SK-N-SH treated with all-trans-retinoic acid at 6 μM for 48 hours (cell line): Measurements from ENCODE around the gene EPS8L3.

Experiments used
- ATAC-seq: fragments of 200-7000 bp; cut with Tn5 transposase; 3 replicates; pipeline ENCODE4 v1.9.1; 2020; ENCODE audit warnings: mild to moderate bottlenecking, moderate library complexity
- ARNTL ChIP-seq: fragments of 450-650 bp; formaldehyde crosslinking; IDR thresholded peaks from 2 replicates; pipeline ENCODE4 v1.5.0; 2020; ENCODE audit warnings: low read depth, mild to moderate bottlenecking, moderate library complexity, borderline replicate concordance
- BACH2 ChIP-seq: fragments of 250-450 bp; sonication (Bioruptor Pico); IDR thresholded peaks from 2 replicates; pipeline ENCODE4 v1.9.0; 2021; ENCODE audit warnings: mild to moderate bottlenecking, borderline replicate concordance
- CREB5 ChIP-seq: fragments of 250-450 bp; sonication (Bioruptor Pico); IDR thresholded peaks from 2 replicates; pipeline ENCODE4 v1.5.1; 2020; ENCODE audit warnings: low read depth, mild to moderate bottlenecking, moderate library complexity
- CSDC2 ChIP-seq: fragments of 250-450 bp; sonication (Bioruptor Pico); IDR thresholded peaks from 2 replicates; pipeline ENCODE4 v1.5.0; 2020; ENCODE audit warnings: mild to moderate bottlenecking, moderate library complexity
- CSRNP3 ChIP-seq: fragments of 250-450 bp; sonication (Bioruptor Pico); IDR thresholded peaks from 2 replicates; pipeline ENCODE4 v1.5.1; 2021; ENCODE audit warnings: mild to moderate bottlenecking, moderate library complexity
- ESRRG ChIP-seq: fragments of 250-450 bp; sonication (Bioruptor Pico); IDR thresholded peaks from 2 replicates; pipeline ENCODE4 v1.6.1; 2021; ENCODE audit warnings: mild to moderate bottlenecking
- GLIS3 ChIP-seq: fragments of 250-450 bp; sonication (Bioruptor Pico); IDR thresholded peaks from 2 replicates; pipeline ENCODE4 v1.5.0; 2020; ENCODE audit warnings: mild to moderate bottlenecking, moderate library complexity
- OSR1 ChIP-seq: fragments of 250-450 bp; sonication (Bioruptor Pico); IDR thresholded peaks from 2 replicates; pipeline ENCODE4 v1.8.0; 2022; ENCODE audit warnings: moderate library complexity, mild to moderate bottlenecking, inconsistent platforms
- POU6F1 ChIP-seq: fragments of 250-450 bp; sonication (Bioruptor Pico); IDR thresholded peaks from 2 replicates; pipeline ENCODE4 v1.8.0; 2021; ENCODE audit warnings: low read depth, mild to moderate bottlenecking, moderate library complexity, borderline replicate concordance
- RARB ChIP-seq: fragments of 250-450 bp; sonication (Bioruptor Pico); IDR thresholded peaks from 2 replicates; pipeline ENCODE4 v1.8.0; 2021; ENCODE audit warnings: mild to moderate bottlenecking, moderate library complexity
- SNAI2 ChIP-seq: fragments of 250-450 bp; sonication (Bioruptor Pico); IDR thresholded peaks from 2 replicates; pipeline ENCODE4 v1.5.0; 2020; ENCODE audit warnings: mild to moderate bottlenecking, moderate library complexity
- TCF4 ChIP-seq: fragments of 250-450 bp; sonication (Bioruptor Pico); IDR thresholded peaks from 2 replicates; pipeline ENCODE4 v1.8.0; 2021; ENCODE audit warnings: mild to moderate bottlenecking, moderate library complexity, borderline replicate concordance
- TOX ChIP-seq: fragments of 250-450 bp; sonication (Bioruptor Pico); IDR thresholded peaks from 2 replicates; pipeline ENCODE4 v1.8.0; 2021; ENCODE audit warnings: mild to moderate bottlenecking, moderate library complexity, borderline replicate concordance
- TSHZ2 ChIP-seq: fragments of 250-450 bp; sonication (Bioruptor Pico); IDR thresholded peaks from 2 replicates; pipeline ENCODE4 v1.5.0; 2020; ENCODE audit warnings: mild to moderate bottlenecking, moderate library complexity
- ZC3H10 ChIP-seq: fragments of 250-450 bp; sonication (Bioruptor Pico); IDR thresholded peaks from 2 replicates; pipeline ENCODE4 v1.5.1; 2021; ENCODE audit warnings: mild to moderate bottlenecking, moderate library complexity
- ZFP3 ChIP-seq: fragments of 250-450 bp; sonication (Bioruptor Pico); IDR thresholded peaks from 2 replicates; pipeline ENCODE4 v1.5.0; 2020; ENCODE audit warnings: mild to moderate bottlenecking, moderate library complexity
- ZFP30 ChIP-seq: fragments of 450-650 bp; formaldehyde crosslinking; IDR thresholded peaks from 2 replicates; pipeline ENCODE4 v1.5.0; 2022; ENCODE audit warnings: mild to moderate bottlenecking, moderate library complexity
- ZNF565 ChIP-seq: fragments of 450-650 bp; formaldehyde crosslinking; conservative IDR thresholded peaks from 2 replicates; pipeline ENCODE4 v1.5.0; 2020; ENCODE audit warnings: low read depth, mild to moderate bottlenecking, moderate library complexity
- ZNF70 ChIP-seq: fragments of 450-650 bp; formaldehyde crosslinking; IDR thresholded peaks from 2 replicates; pipeline ENCODE4 v1.5.0; 2020; ENCODE audit warnings: mild to moderate bottlenecking, moderate library complexity
- ZNF8 ChIP-seq: fragments of 450-650 bp; formaldehyde crosslinking; IDR thresholded peaks from 2 replicates; pipeline ENCODE4 v1.5.0; 2020; ENCODE audit warnings: mild to moderate bottlenecking, moderate library complexity

The EPS8L3 gene

GRCh38 chr1:109763646-109764415 is at the start of gene EPS8L3:
Gene EPS8L3 (minus strand): TSS chr1:109763923. CDS start chr1:109761749, 2,174 bp downstream.
- TF ChIP-seq SNAI2 (CRISPR knock-in tag) (no peak), ZFP30 (no peak), POU6F1 (no peak), TCF4 (CRISPR knock-in tag) (no peak), ARNTL (CRISPR knock-in tag) (no peak), CSDC2 (no peak), ZNF8 (CRISPR knock-in tag) (no peak)
- TF ChIP-seq, all 23 proteins: peak for 0
- ATAC-seq: no peak

GRCh38 chr1:109812691-109813393 is 49.1 kb upstream of the EPS8L3 start:
- TF ChIP-seq RARB (CRISPR knock-in tag) (no peak), ZC3H10 (CRISPR knock-in tag) (no peak), OSR1 (CRISPR knock-in tag) (no peak), ZNF70 (no peak), GLIS3 (no peak), CSDC2 (no peak), CSRNP3 (CRISPR knock-in tag) (no peak)
- ATAC-seq: no peak

- peak; percentile 24 for ATAC-seq
- TF ChIP-seq BACH2 (CRISPR knock-in tag) (no peak), GLIS3 (no peak), CSDC2 (no peak), CREB5 (CRISPR knock-in tag) (no peak), TOX (CRISPR knock-in tag) (no peak), ZNF565 (CRISPR knock-in tag) (no peak), ESRRG (CRISPR knock-in tag) (no peak), ARNTL (CRISPR knock-in tag) (no peak), ZFP3 (CRISPR knock-in tag) (no peak), TSHZ2 (CRISPR knock-in tag) (no peak), RARB (CRISPR knock-in tag) (no peak), OSR1 (CRISPR knock-in tag) (no peak), ZC3H10 (CRISPR knock-in tag) (no peak), ZNF8 (CRISPR knock-in tag) (no peak), POU6F1 (no peak), ZFP30 (no peak)
Observed at GRCh38 chr1:109808703-109809102, 45.0 kb upstream of the EPS8L3 start.
